Activated naive CD8-positive, alpha-beta T cell treated with anti-CD3 and anti-CD28 coated beads, Interleukin-2, amount 50 U/mL, for 24 hours (primary cell): ENCODE results near the gene HBP1.
"Not testable (repeated sequence)": the region's sequence is repeated elsewhere in the genome, so short reads cannot be mapped to it uniquely, and the experiment has no call there.

ENCODE experiments used
- ATAC-seq: fragments of 150-1000 bp; cut with Tn5 transposase; one replicate; pipeline ENCODE4 v1.10.0; 2021
- DNase-seq: peaks from one replicate; pipeline ENCODE4 v3.0.0; 2021
- H3K27ac Mint-ChIP-seq: one replicate; pipeline ENCODE4 v1.8.0; 2021; ENCODE audit warnings: mild to moderate bottlenecking, mixed read lengths
- H3K27me3 Mint-ChIP-seq: one replicate; pipeline ENCODE4 v1.8.0; 2021; ENCODE audit warnings: mixed read lengths
- H3K36me3 Mint-ChIP-seq: one replicate; pipeline ENCODE4 v1.8.0; 2021; ENCODE audit warnings: low read depth, mixed read lengths
- H3K4me1 Mint-ChIP-seq: one replicate; pipeline ENCODE4 v1.8.0; 2021; ENCODE audit warnings: mixed read lengths
- H3K4me3 Mint-ChIP-seq: one replicate; pipeline ENCODE4 v1.8.0; 2021; ENCODE audit warnings: mild to moderate bottlenecking, moderate library complexity, mixed read lengths
- H3K9me3 Mint-ChIP-seq: one replicate; pipeline ENCODE4 v1.8.0; 2021; ENCODE audit warnings: mixed read lengths

HBP1 gene

GRCh38 chr7:107213193-107213788 lies 44.5 kb downstream of the HBP1 start:
- no peaks in the 10 kb centered on the region for H3K4me1 Mint-ChIP-seq
- ATAC-seq, result no peak
- no peak for DNase-seq
- H3K9me3 Mint-ChIP-seq, result peaks cover 11% of the 10 kb centered on the region
- no peaks in the 10 kb centered on the region for H3K27me3 Mint-ChIP-seq
- peaks cover 38% of the 10 kb centered on the region for H3K36me3 Mint-ChIP-seq
- no peak overlapping the region for H3K4me3 Mint-ChIP-seq
- H3K27ac Mint-ChIP-seq, result no peak overlapping the region

- Mint-ChIP-seq H3K27ac (no peak overlapping the region), H3K4me3 (no peak overlapping the region), H3K4me1 (no peaks in the 10 kb centered on the region), H3K36me3 (peaks cover 37% of the 10 kb centered on the region), H3K27me3 (no peaks in the 10 kb centered on the region), H3K9me3 (peaks cover 11% of the 10 kb centered on the region)
- DNase-seq (no peak), ATAC-seq (no peak)
These were observed 45.1 kb downstream of the HBP1 start for GRCh38 chr7:107213945-107214344.

GRCh38 chr7:107219563-107220244 lies 50.9 kb downstream of the HBP1 start:
- H3K36me3 Mint-ChIP-seq, result peaks cover 18% of the 10 kb centered on the region
- peaks cover 11% of the 10 kb centered on the region for H3K9me3 Mint-ChIP-seq
- DNase-seq (no peak), ATAC-seq (no peak)
- H3K27ac Mint-ChIP-seq, result no peak overlapping the region
- no peak overlapping the region for H3K4me3 Mint-ChIP-seq
- no peaks in the 10 kb centered on the region for H3K4me1 Mint-ChIP-seq
- no peaks in the 10 kb centered on the region for H3K27me3 Mint-ChIP-seq

GRCh38 chr7:107220356-107220755 lies 51.6 kb downstream of the HBP1 start:
- Mint-ChIP-seq H3K27me3 (no peaks in the 10 kb centered on the region), H3K4me3 (no peak overlapping the region), H3K4me1 (no peaks in the 10 kb centered on the region), H3K9me3 (peaks cover 7% of the 10 kb centered on the region), H3K36me3 (peaks cover 13% of the 10 kb centered on the region), H3K27ac (no peak overlapping the region)
- DNase-seq (no peak), ATAC-seq (no peak)

GRCh38 chr7:107220806-107221205 lies 52.0 kb downstream of the HBP1 start:
- H3K9me3 Mint-ChIP-seq, ATAC-seq, H3K27ac Mint-ChIP-seq: not testable (repeated sequence)

GRCh38 chr7:107224374-107225223 lies 55.8 kb downstream of the HBP1 start:
- Mint-ChIP-seq H3K27ac (no peak overlapping the region), H3K4me3 (no peak overlapping the region)
- ATAC-seq, result no peak

More at GRCh38 chr7:107220806-107221205, 52.0 kb downstream of the HBP1 start:
- H3K4me1 Mint-ChIP-seq, H3K4me3 Mint-ChIP-seq, H3K27me3 Mint-ChIP-seq, DNase-seq: not testable (repeated sequence)
- H3K36me3 Mint-ChIP-seq, result peaks cover 12% of the 10 kb centered on the region

GRCh38 chr7:107228291-107228690 lies 59.5 kb downstream of the HBP1 start:
- Mint-ChIP-seq H3K36me3 (peaks cover 9% of the 10 kb centered on the region), H3K9me3 (no peaks in the 10 kb centered on the region), H3K27ac (no peak overlapping the region), H3K4me1 (no peaks in the 10 kb centered on the region), H3K27me3 (no peaks in the 10 kb centered on the region), H3K4me3 (no peak overlapping the region)
- ATAC-seq, result no peak
- DNase-seq, result no peak

More at GRCh38 chr7:107224374-107225223, 55.8 kb downstream of the HBP1 start:
- H3K36me3 Mint-ChIP-seq, result peaks cover 8% of the 10 kb centered on the region
- H3K27me3 Mint-ChIP-seq, result no peaks in the 10 kb centered on the region
- no peaks in the 10 kb centered on the region for H3K9me3 Mint-ChIP-seq
- no peaks in the 10 kb centered on the region for H3K4me1 Mint-ChIP-seq
- DNase-seq, result no peak

- Mint-ChIP-seq H3K4me1 (no peaks in the 10 kb centered on the region), H3K4me3 (no peak overlapping the region), H3K9me3 (no peaks in the 10 kb centered on the region), H3K27ac (no peak overlapping the region), H3K27me3 (no peaks in the 10 kb centered on the region), H3K36me3 (peaks cover 12% of the 10 kb centered on the region)
- ATAC-seq, result no peak
- DNase-seq, result no peak
These were observed 61.5 kb downstream of the HBP1 start for GRCh38 chr7:107230334-107230733.

GRCh38 chr7:107232568-107233090 lies 63.8 kb downstream of the HBP1 start:
- Mint-ChIP-seq H3K27ac (no peak overlapping the region), H3K9me3 (no peaks in the 10 kb centered on the region), H3K27me3 (no peaks in the 10 kb centered on the region), H3K36me3 (peaks cover 12% of the 10 kb centered on the region), H3K4me1 (no peaks in the 10 kb centered on the region), H3K4me3 (no peak overlapping the region)
- DNase-seq (no peak), ATAC-seq (no peak)

GRCh38 chr7:107233174-107233573 lies 64.4 kb downstream of the HBP1 start:
- DNase-seq (no peak), ATAC-seq (no peak)
- no peak overlapping the region for H3K27ac Mint-ChIP-seq
- peaks cover 11% of the 10 kb centered on the region for H3K36me3 Mint-ChIP-seq
- H3K27me3 Mint-ChIP-seq, result no peaks in the 10 kb centered on the region
- H3K9me3 Mint-ChIP-seq, result no peaks in the 10 kb centered on the region
- H3K4me1 Mint-ChIP-seq, result no peaks in the 10 kb centered on the region
- H3K4me3 Mint-ChIP-seq, result no peak overlapping the region

GRCh38 chr7:107233981-107234380 lies 65.2 kb downstream of the HBP1 start:
- peaks cover 6% of the 10 kb centered on the region for H3K36me3 Mint-ChIP-seq
- ATAC-seq, result no peak
- H3K4me3 Mint-ChIP-seq, result no peak overlapping the region
- H3K27ac Mint-ChIP-seq, result no peak overlapping the region
- no peak for DNase-seq
- no peaks in the 10 kb centered on the region for H3K4me1 Mint-ChIP-seq
- no peaks in the 10 kb centered on the region for H3K27me3 Mint-ChIP-seq
- no peaks in the 10 kb centered on the region for H3K9me3 Mint-ChIP-seq

- H3K27ac Mint-ChIP-seq, result no peak overlapping the region
- ATAC-seq (no peak), DNase-seq (no peak)
- peaks cover 6% of the 10 kb centered on the region for H3K36me3 Mint-ChIP-seq
- H3K9me3 Mint-ChIP-seq, result no peaks in the 10 kb centered on the region
- no peaks in the 10 kb centered on the region for H3K27me3 Mint-ChIP-seq
- no peaks in the 10 kb centered on the region for H3K4me1 Mint-ChIP-seq
- no peak overlapping the region for H3K4me3 Mint-ChIP-seq
These were observed 65.6 kb downstream of the HBP1 start for GRCh38 chr7:107234436-107234835.

GRCh38 chr7:107236862-107237261 lies 68.1 kb downstream of the HBP1 start:
- Mint-ChIP-seq H3K4me3 (no peak overlapping the region), H3K27me3 (no peaks in the 10 kb centered on the region), H3K4me1 (no peaks in the 10 kb centered on the region), H3K27ac (no peak overlapping the region), H3K36me3 (peaks cover 9% of the 10 kb centered on the region), H3K9me3 (no peaks in the 10 kb centered on the region)
- ATAC-seq (no peak), DNase-seq (no peak)

- DNase-seq (no peak), ATAC-seq (no peak)
- Mint-ChIP-seq H3K36me3 (peaks cover 9% of the 10 kb centered on the region), H3K9me3 (no peaks in the 10 kb centered on the region), H3K4me1 (no peaks in the 10 kb centered on the region), H3K27ac (no peak overlapping the region), H3K4me3 (no peak overlapping the region), H3K27me3 (no peaks in the 10 kb centered on the region)
These were observed 68.6 kb downstream of the HBP1 start for GRCh38 chr7:107237451-107237850.

- peaks cover 46% of the 10 kb centered on the region for H3K36me3 Mint-ChIP-seq
- no peak overlapping the region for H3K27ac Mint-ChIP-seq
- peaks cover 7% of the 10 kb centered on the region for H3K9me3 Mint-ChIP-seq
- ATAC-seq, result no peak
- no peak for DNase-seq
- H3K27me3 Mint-ChIP-seq, result no peaks in the 10 kb centered on the region
- no peak overlapping the region for H3K4me3 Mint-ChIP-seq
- no peaks in the 10 kb centered on the region for H3K4me1 Mint-ChIP-seq
These were observed 73.5 kb downstream of the HBP1 start for GRCh38 chr7:107242267-107242666.
